Upper lobe of left lung (tissue), 6 donors: Measurements from ENCODE around the gene SELENOW. TPM values are rescaled to one million over a fixed set of nuclear protein-coding genes. Genes with fewer than 3 reads are reported as not detected.

Experiments
- ATAC-seq, 2 donors: fragments of 200-7000 bp; cut with Tn5 transposase; one replicate each; pipeline ENCODE4 v1.9.1; 2022; ENCODE audit warnings: mild to moderate bottlenecking in 2 of 2, moderate library complexity in 2 of 2; ENCODE audit not compliant: low FRiP score in 2 of 2
- DNase-seq, 2 donors: peaks; one replicate each; pipeline ENCODE4 v3.0.0-alpha.2; 2019 to 2020
- H3K27ac ChIP-seq, 4 donors: fragments of 200-600 bp; sonication (generic); one replicate each; pipeline ENCODE4 v1.5.1; 2016 to 2019
- H3K27me3 ChIP-seq, 4 donors: fragments of 200-600 bp; sonication (generic); one replicate each; pipeline ENCODE4 v1.5.1; 2017 to 2019
- H3K36me3 ChIP-seq, 4 donors: fragments of 200-600 bp; sonication (generic); one replicate each; pipeline ENCODE4 v1.5.1; 2016 to 2019
- H3K4me1 ChIP-seq, 4 donors: fragments of 200-600 bp; sonication (generic); one replicate each; pipeline ENCODE4 v1.5.1; 2018 to 2019
- H3K4me3 ChIP-seq, 4 donors: fragments of 200-600 bp; sonication (generic); one replicate each; pipeline ENCODE4 v1.5.1; 2017 to 2019; ENCODE audit warnings: mild to moderate bottlenecking in 2 of 4, moderate library complexity in 1 of 4
- H3K9me3 ChIP-seq, 4 donors: fragments of 200-600 bp; sonication (generic); one replicate each; pipeline ENCODE4 v1.5.1; 2018 to 2019
- CTCF ChIP-seq, 6 experiments: fragments of 450-650 bp in 4 of 6; fragments of 200-600 bp in 2 of 6; sonication (generic) in 2 of 6; IDR thresholded peaks; one replicate each; pipeline ENCODE4 v1.5.1; 2016 to 2019; ENCODE audit warnings: antibody characterized with exemption in 6 of 6
- EP300 ChIP-seq, 4 donors: sonication (generic); formaldehyde crosslinking; IDR thresholded peaks; one replicate each; pipeline ENCODE4 v1.5.1; 2017; ENCODE audit warnings: antibody characterized with exemption in 4 of 4, control low read depth in 2 of 4
- POLR2A ChIP-seq, 4 donors: fragments of 450-650 bp; IDR thresholded peaks; one replicate each; pipeline ENCODE4 v1.5.1; 2016 to 2017; ENCODE audit warnings: antibody characterized with exemption in 4 of 4, mild to moderate bottlenecking in 2 of 4
- POLR2AphosphoS5 ChIP-seq, 2 donors: sonication (generic); formaldehyde crosslinking; IDR thresholded peaks; one replicate each; pipeline ENCODE4 v1.5.1; 2017; ENCODE audit warnings: antibody characterized with exemption in 2 of 2
- WGBS, 2 donors: methylation state at CpG; one replicate each; pipeline ENCODE4 v1.1.5; 2017 to 2018; 5-methylcytosine and 5-hydroxymethylcytosine counted together
- total RNA-seq, 6 donors: library from RNA; depleted of rRNA in 4 of 6; stranded (reverse); fragments of >200 nt in 4 of 6; gene quantifications; one replicate each; pipeline versions ENCODE4 v1.1.0 to v1.2.1, GENCODE V29; 2016 to 2021
- donor health status: DM: no; HTN: no; CAD: no; lungs with moderate emphysema.
- donor health status: DM: no; HTN: yes; CAD: no; lungs with severe emphysema.

The SELENOW gene
- total RNA-seq, 6 donors from 2014 or later: 194 to 455 (median 325) TPM

GRCh38 chr19:47730910-47731309, 47.6 kb upstream of the SELENOW start:
- TF ChIP-seq POLR2A (IDR thresholded peaks at IDR 0.05) (no peak), EP300 (IDR thresholded peaks at IDR 0.05) (no peak), CTCF (IDR thresholded peaks at IDR 0.05) (no peak), POLR2AphosphoS5 (IDR thresholded peaks at IDR 0.05) (no peak)
- H3K27ac ChIP-seq: peak overlapping the region in 3 of 4 donors; percentile 87 to 90 (median 87)
- 94 to 95% methylated on average over 8 of the region's 8 CpGs for WGBS, 2 donors

GRCh38 chr19:47735131-47735530, 43.4 kb upstream of the SELENOW start:
- H3K27ac ChIP-seq: peak overlapping the region in 3 of 4 donors; percentile 1 to 53 (median 7)
- WGBS, 2 donors: 72 to 90% methylated on average over 4 of the region's 4 CpGs
- ATAC-seq (peak in 1 of 2 donors; percentile 45), DNase-seq (no peak)
- H3K4me1 ChIP-seq: peaks cover 0 to 15% (median 6%) of the 10 kb centered on the region in 4 donors
- H3K9me3 ChIP-seq: no peaks in the 10 kb centered on the region
- peaks cover 7 to 94% (median 26%) of the 10 kb centered on the region in 4 donors for H3K36me3 ChIP-seq
- TF ChIP-seq CTCF (IDR thresholded peaks at IDR 0.05) (no peak), POLR2AphosphoS5 (IDR thresholded peaks at IDR 0.05) (no peak), EP300 (IDR thresholded peaks at IDR 0.05) (no peak), POLR2A (IDR thresholded peaks at IDR 0.05) (no peak)
- H3K4me3 ChIP-seq: no peak overlapping the region
- no peaks in the 10 kb centered on the region for H3K27me3 ChIP-seq

More at GRCh38 chr19:47730910-47731309, 47.6 kb upstream of the SELENOW start:
- ATAC-seq (no peak), DNase-seq (no peak)
- Histone ChIP-seq H3K9me3 (no peaks in the 10 kb centered on the region), H3K4me3 (no peak overlapping the region), H3K4me1 (peaks cover 39 to 57% (median 43%) of the 10 kb centered on the region in 4 donors), H3K36me3 (peaks cover 0 to 77% (median 13%) of the 10 kb centered on the region in 4 donors), H3K27me3 (no peaks in the 10 kb centered on the region)

- WGBS, 2 donors: 92 to 95% methylated on average over 41 to 48 of the region's 48 CpGs
- no peak for ATAC-seq
Observed at GRCh38 chr19:47740866-47741519, 37.5 kb upstream of the SELENOW start.

GRCh38 chr19:47741544-47742140, 36.9 kb upstream of the SELENOW start:
- no peak for TF ChIP-seq EP300 (IDR thresholded peaks at IDR 0.05)
- TF ChIP-seq POLR2AphosphoS5 (IDR thresholded peaks at IDR 0.05): no peak
- Histone ChIP-seq H3K27ac (peak overlapping the region; percentile 55 to 96 (median 87)), H3K36me3 (peaks cover 4 to 56% (median 31%) of the 10 kb centered on the region in 4 donors)

More at GRCh38 chr19:47740866-47741519, 37.5 kb upstream of the SELENOW start:
- Histone ChIP-seq H3K9me3 (no peaks in the 10 kb centered on the region), H3K27me3 (no peaks in the 10 kb centered on the region), H3K27ac (peak overlapping the region in 3 of 4 donors; percentile 83 to 96 (median 91)), H3K4me3 (no peak overlapping the region), H3K36me3 (peaks cover 7 to 62% (median 37%) of the 10 kb centered on the region in 4 donors), H3K4me1 (peaks cover 27 to 34% (median 30%) of the 10 kb centered on the region in 4 donors)
- DNase-seq: peak in 1 of 2 donors; percentile 85
- no peak for TF ChIP-seq POLR2AphosphoS5 (IDR thresholded peaks at IDR 0.05)
- TF ChIP-seq POLR2A (IDR thresholded peaks at IDR 0.05): no peak
- no peak for TF ChIP-seq CTCF (IDR thresholded peaks at IDR 0.05)
- no peak for TF ChIP-seq EP300 (IDR thresholded peaks at IDR 0.05)

GRCh38 chr19:47742634-47743033, 35.9 kb upstream of the SELENOW start:
- Histone ChIP-seq H3K4me3 (peak overlapping the region in 3 of 4 donors; percentile 34 to 53 (median 48)), H3K9me3 (no peaks in the 10 kb centered on the region), H3K36me3 (peaks cover 4 to 53% (median 35%) of the 10 kb centered on the region in 4 donors), H3K4me1 (peaks cover 39 to 50% (median 44%) of the 10 kb centered on the region in 4 donors), H3K27ac (peak overlapping the region; percentile 83 to 96 (median 90)), H3K27me3 (no peaks in the 10 kb centered on the region)
- no peak for DNase-seq
- TF ChIP-seq CTCF (IDR thresholded peaks at IDR 0.05) (no peak), POLR2AphosphoS5 (IDR thresholded peaks at IDR 0.05) (no peak), EP300 (IDR thresholded peaks at IDR 0.05) (no peak)
- 46 to 69% methylated on average over 13 of the region's 13 CpGs for WGBS, 2 donors
- no peak for ATAC-seq

More at GRCh38 chr19:47741544-47742140, 36.9 kb upstream of the SELENOW start:
- ATAC-seq (no peak), DNase-seq (no peak)
- no peak overlapping the region for H3K4me3 ChIP-seq
- peaks cover 34 to 41% (median 36%) of the 10 kb centered on the region in 4 donors for H3K4me1 ChIP-seq
- 76 to 80% methylated on average over 15 of the region's 15 CpGs for WGBS, 2 donors
- no peaks in the 10 kb centered on the region for H3K9me3 ChIP-seq
- no peaks in the 10 kb centered on the region for H3K27me3 ChIP-seq
